ENCODE data around the gene MFSD11.
"Not testable (repeated sequence)": the region's sequence is repeated elsewhere in the genome, so short reads cannot be mapped to it uniquely, and the experiment has no call there.

MFSD11 gene

DNA sequence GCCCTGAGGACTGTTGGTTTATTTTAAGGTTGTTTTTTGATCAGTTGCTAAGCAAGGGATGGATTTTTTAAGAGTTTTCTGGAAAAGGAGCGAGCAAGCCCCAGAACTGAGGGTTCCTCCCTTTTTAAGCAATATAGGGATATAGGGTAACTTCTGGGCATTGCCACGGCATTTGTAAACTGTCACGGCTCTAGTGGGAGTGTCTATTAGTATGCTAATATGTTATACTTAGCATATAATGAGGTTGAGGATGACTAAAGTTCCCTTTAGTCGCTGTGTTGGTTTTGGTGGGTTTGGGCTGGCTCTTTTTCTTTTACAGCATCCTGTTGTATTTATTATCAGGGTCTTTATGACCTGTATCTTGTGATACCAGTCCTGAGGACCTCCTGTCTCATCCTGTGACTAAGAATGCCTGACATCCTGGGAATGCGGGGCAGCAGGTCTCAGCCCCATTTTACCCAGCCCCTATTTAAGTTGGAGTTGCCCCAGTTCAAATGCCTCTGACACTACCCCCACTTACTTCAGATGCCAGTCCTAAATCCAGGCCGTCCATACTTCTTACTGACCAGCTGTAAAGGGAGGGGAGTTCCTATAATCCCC, 59.4 kb downstream of the MFSD11 start:
- Histone ChIP-seq H3K27ac (no peak overlapping the region), H3K9ac (no peak overlapping the region), H3K9me3 (replicated peaks in 1 of 11) (peaks cover 0 to under 1% (median 0%) of the 10 kb centered on the region in 11 experiments; a peak in 3 of 22 replicates), H4K20me1 (no peaks in the 10 kb centered on the region), H3K36me3 (no peaks in the 10 kb centered on the region), H3K4me1 (peaks cover 0 to 21% (median 13%) of the 10 kb centered on the region in 10 experiments; a peak in 16 of 20 replicates), H3K27me3 (no peaks in the 10 kb centered on the region), H3K4me2 (peak overlapping the region in 4 of 11 experiments; percentile 28 to 44 (median 38); a peak in 6 of 22 replicates), H3K4me3 (no peak overlapping the region)
- TF ChIP-seq Cebpa-rat (IDR thresholded peaks at IDR 0.05): no peak

GRCh38 chr17:76801706-76802105, 63.8 kb downstream of the MFSD11 start:
- H4K20me1 ChIP-seq: no peaks in the 10 kb centered on the region
- no peak for TF ChIP-seq Cebpa-rat (IDR thresholded peaks at IDR 0.05)
- no peaks in the 10 kb centered on the region for H3K36me3 ChIP-seq
- no peak overlapping the region for H3K4me3 ChIP-seq
- peaks cover 0 to 20% (median 7%) of the 10 kb centered on the region in 10 experiments; a peak in 16 of 20 replicates for H3K4me1 ChIP-seq
- H3K9me3 ChIP-seq (replicated peaks in 1 of 11): peaks cover 0 to 11% (median 5%) of the 10 kb centered on the region in 11 experiments; a peak in 15 of 22 replicates
- no peak overlapping the region for H3K9ac ChIP-seq
- H3K4me2 ChIP-seq: no peak overlapping the region
- H3K27ac ChIP-seq: no peak overlapping the region
- H3K27me3 ChIP-seq: no peaks in the 10 kb centered on the region

- Histone ChIP-seq H3K4me3 (no peak overlapping the region), H3K9me3 (replicated peaks in 1 of 11) (peaks cover 5 to 21% (median 10%) of the 10 kb centered on the region in 11 experiments; a peak in 16 of 22 replicates), H3K4me2 (peak overlapping the region in 5 of 11 experiments; percentile 21 to 62 (median 48); a peak in 9 of 22 replicates), H3K27me3 (no peaks in the 10 kb centered on the region), H3K36me3 (no peaks in the 10 kb centered on the region), H4K20me1 (no peaks in the 10 kb centered on the region), H3K4me1 (peaks cover 0 to 20% (median 2%) of the 10 kb centered on the region in 10 experiments; a peak in 9 of 20 replicates), H3K9ac (peak overlapping the region in 3 of 11 experiments; percentile 33 to 63 (median 52); a peak in 5 of 22 replicates), H3K27ac (peak overlapping the region in 4 of 11 experiments; percentile 38 to 78 (median 66); a peak in 7 of 22 replicates)
- peak in 1 of 11 experiments; percentile 61; a peak in 1 of 22 replicates for TF ChIP-seq Cebpa-rat (IDR thresholded peaks at IDR 0.05)
Observed at GRCh38 chr17:76805319-76805718, 67.4 kb downstream of the MFSD11 start.

GRCh38 chr17:76806151-76806550, 68.2 kb downstream of the MFSD11 start:
- H3K36me3 ChIP-seq, H3K4me2 ChIP-seq, H3K4me3 ChIP-seq, H3K27me3 ChIP-seq, H4K20me1 ChIP-seq: not testable (repeated sequence)
- Histone ChIP-seq H3K4me1 (peaks cover 0 to 20% (median 2%) of the 10 kb centered on the region in 10 experiments; a peak in 9 of 20 replicates), H3K9me3 (replicated peaks in 1 of 11) (peaks cover 5 to 21% (median 10%) of the 10 kb centered on the region in 11 experiments; a peak in 16 of 22 replicates), H3K9ac (peak overlapping the region in 1 of 11 experiments; percentile 60; a peak in 1 of 22 replicates), H3K27ac (peak overlapping the region in 3 of 11 experiments; percentile 65 to 78 (median 67); a peak in 5 of 22 replicates)

DNA sequence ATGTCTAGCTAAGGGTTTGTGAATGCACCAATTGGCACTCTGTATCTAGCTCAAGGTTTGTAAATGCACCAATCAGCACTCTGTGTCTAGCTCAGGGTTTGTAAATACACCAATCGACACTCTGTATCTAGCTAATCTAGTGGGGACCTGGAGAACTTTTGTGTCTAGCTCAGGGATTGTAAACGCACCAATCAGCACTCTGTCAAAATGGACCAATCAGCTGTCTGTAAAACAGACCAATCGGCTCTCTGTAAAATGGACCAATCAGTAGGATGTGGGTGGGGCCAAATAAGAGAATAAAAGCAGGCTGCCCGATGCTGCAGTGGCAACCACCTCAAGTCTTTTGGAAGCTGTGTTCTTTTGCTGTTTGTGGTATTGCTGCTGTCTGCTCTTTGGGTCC, 68.8 kb downstream of the MFSD11 start:
- not testable (repeated sequence) for H3K27me3 ChIP-seq, H4K20me1 ChIP-seq, H3K4me3 ChIP-seq, H3K36me3 ChIP-seq, H3K9ac ChIP-seq, H3K27ac ChIP-seq, H3K4me2 ChIP-seq
- Histone ChIP-seq H3K4me1 (peaks cover 0 to 20% (median 2%) of the 10 kb centered on the region in 10 experiments; a peak in 9 of 20 replicates), H3K9me3 (replicated peaks in 1 of 11) (peaks cover 5 to 21% (median 10%) of the 10 kb centered on the region in 11 experiments; a peak in 16 of 22 replicates)

GRCh38 chr17:76808326-76808725, 70.4 kb downstream of the MFSD11 start:
- Histone ChIP-seq H3K27me3 (no peaks in the 10 kb centered on the region), H3K4me2 (no peak overlapping the region), H3K27ac (no peak overlapping the region), H3K9me3 (replicated peaks in 1 of 11) (peaks cover 0 to 14% (median 7%) of the 10 kb centered on the region in 11 experiments; a peak in 11 of 22 replicates), H3K36me3 (no peaks in the 10 kb centered on the region), H3K9ac (no peak overlapping the region), H3K4me1 (peaks cover 6 to 28% (median 10%) of the 10 kb centered on the region in 10 experiments; a peak in 16 of 20 replicates), H3K4me3 (no peak overlapping the region), H4K20me1 (no peaks in the 10 kb centered on the region)
- no peak for TF ChIP-seq Cebpa-rat (IDR thresholded peaks at IDR 0.05)

DNA sequence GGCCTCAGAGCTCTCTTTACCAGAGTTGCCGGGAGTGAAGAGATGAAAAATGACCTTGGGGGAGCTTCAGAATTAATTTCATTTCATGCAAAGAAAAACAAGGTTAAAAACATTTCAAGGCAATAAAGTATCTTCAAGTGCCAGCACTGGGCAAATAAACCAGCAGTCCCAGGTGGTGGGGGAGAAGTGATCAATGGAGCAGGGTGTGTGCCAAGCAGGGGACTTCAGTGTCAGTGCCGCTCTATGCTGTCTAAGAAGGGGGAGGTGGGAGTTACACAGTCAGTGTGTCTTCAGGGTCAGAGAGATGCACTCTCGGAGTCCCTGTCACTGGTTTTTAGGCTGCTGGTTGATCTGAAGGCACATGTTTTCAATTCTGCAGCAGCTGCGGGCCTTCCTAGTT, 73.0 kb downstream of the MFSD11 start:
- Histone ChIP-seq H3K4me2 (no peak overlapping the region), H3K9ac (no peak overlapping the region), H3K9me3 (replicated peaks in 1 of 11) (peaks cover 0 to 14% (median 7%) of the 10 kb centered on the region in 11 experiments; a peak in 11 of 22 replicates), H3K4me3 (no peak overlapping the region), H3K27ac (no peak overlapping the region), H3K36me3 (no peaks in the 10 kb centered on the region), H4K20me1 (no peaks in the 10 kb centered on the region), H3K4me1 (peaks cover 0 to 12% (median 9%) of the 10 kb centered on the region in 10 experiments; a peak in 15 of 20 replicates), H3K27me3 (no peaks in the 10 kb centered on the region)
- TF ChIP-seq Cebpa-rat (IDR thresholded peaks at IDR 0.05): no peak

DNA sequence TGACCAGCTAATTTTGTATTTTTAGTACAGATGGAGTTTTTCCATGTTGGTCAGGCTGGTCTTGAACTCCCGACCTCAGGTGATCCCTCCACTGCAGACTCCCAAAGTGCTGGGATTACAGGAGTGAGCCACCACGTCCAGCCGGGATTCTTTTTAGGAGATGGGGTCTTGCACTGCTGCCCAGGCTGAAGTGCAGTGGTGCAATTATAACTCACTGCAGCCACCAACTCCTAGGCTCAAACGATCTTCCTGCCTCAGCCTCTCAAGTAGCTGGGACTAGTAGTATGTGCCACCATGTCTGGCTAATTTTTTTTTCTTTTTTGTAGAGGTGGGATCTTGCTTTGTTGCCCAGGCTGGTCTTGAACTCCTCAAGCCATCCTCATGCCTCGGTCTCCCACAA, 73.9 kb downstream of the MFSD11 start:
- Histone ChIP-seq H3K27ac (no peak overlapping the region), H3K4me1 (peaks cover 3 to 21% (median 17%) of the 10 kb centered on the region in 10 experiments; a peak in 18 of 20 replicates), H3K9me3 (replicated peaks in 1 of 11) (peaks cover 0 to 9% (median 6%) of the 10 kb centered on the region in 11 experiments; a peak in 11 of 22 replicates), H4K20me1 (no peaks in the 10 kb centered on the region), H3K4me3 (no peak overlapping the region), H3K36me3 (no peaks in the 10 kb centered on the region), H3K9ac (no peak overlapping the region), H3K4me2 (peak overlapping the region in 5 of 11 experiments; percentile 2 to 38 (median 25); a peak in 6 of 22 replicates), H3K27me3 (no peaks in the 10 kb centered on the region)
- no peak for TF ChIP-seq Cebpa-rat (IDR thresholded peaks at IDR 0.05)

DNA sequence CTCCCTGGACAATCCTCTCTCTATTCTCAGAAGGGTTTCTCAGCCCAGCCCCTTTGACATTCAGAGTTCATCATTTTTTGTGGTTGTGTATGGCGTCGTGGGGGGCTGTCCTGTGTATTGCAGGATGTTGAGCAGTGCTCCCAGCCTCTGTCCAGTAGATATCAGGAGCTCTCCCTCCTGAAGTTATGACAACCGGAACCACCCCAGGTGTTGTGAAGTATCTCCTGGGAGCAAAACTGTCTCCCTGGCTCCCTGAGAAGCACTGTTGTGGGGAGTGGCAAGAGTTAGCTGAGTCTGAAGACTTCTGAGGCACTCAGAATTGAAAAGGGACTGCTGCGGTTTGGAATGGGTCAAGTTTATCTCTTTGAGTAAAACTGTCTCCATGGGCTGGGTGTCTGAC, 74.3 kb downstream of the MFSD11 start:
- peaks cover 5 to 25% (median 22%) of the 10 kb centered on the region in 10 experiments; a peak in 18 of 20 replicates for H3K4me1 ChIP-seq
- H3K9ac ChIP-seq: no peak overlapping the region
- peak overlapping the region in 8 of 11 experiments; percentile 2 to 51 (median 29); a peak in 10 of 22 replicates for H3K4me2 ChIP-seq
- H3K36me3 ChIP-seq: no peaks in the 10 kb centered on the region
- H3K27me3 ChIP-seq: no peaks in the 10 kb centered on the region
- H3K27ac ChIP-seq: no peak overlapping the region
- H4K20me1 ChIP-seq: no peaks in the 10 kb centered on the region
- 0 out of 22 replicates have a peak, but pooled peaks of 1 of the 11 experiments have one; percentile 27 for TF ChIP-seq Cebpa-rat (IDR thresholded peaks at IDR 0.05)
- no peak overlapping the region for H3K4me3 ChIP-seq
- peaks cover 0 to 5% (median 1%) of the 10 kb centered on the region in 11 experiments; a peak in 7 of 22 replicates for H3K9me3 ChIP-seq (replicated peaks in 1 of 11)

Measured in BLaER1 treated with 17β-estradiol and CSF1 and Interleukin-3, amounts not matched to agents 10 nM and 100 nM (cell line).